ENCODE results near the gene MYO1D.
"Not testable (repeated sequence)": the region's sequence is repeated elsewhere in the genome, so short reads cannot be mapped to it uniquely, and the experiment has no call there.

GRCh38 chr17:32524553-32524880, 352.4 kb downstream of the MYO1D start:
- not testable (repeated sequence) for TF ChIP-seq CTCF (IDR thresholded peaks at IDR 0.05; ENCODE audit: low read depth, low read length, missing input control); ATF3 (IDR thresholded peaks at IDR 0.05)
- TF ChIP-seq, protein P1, sequence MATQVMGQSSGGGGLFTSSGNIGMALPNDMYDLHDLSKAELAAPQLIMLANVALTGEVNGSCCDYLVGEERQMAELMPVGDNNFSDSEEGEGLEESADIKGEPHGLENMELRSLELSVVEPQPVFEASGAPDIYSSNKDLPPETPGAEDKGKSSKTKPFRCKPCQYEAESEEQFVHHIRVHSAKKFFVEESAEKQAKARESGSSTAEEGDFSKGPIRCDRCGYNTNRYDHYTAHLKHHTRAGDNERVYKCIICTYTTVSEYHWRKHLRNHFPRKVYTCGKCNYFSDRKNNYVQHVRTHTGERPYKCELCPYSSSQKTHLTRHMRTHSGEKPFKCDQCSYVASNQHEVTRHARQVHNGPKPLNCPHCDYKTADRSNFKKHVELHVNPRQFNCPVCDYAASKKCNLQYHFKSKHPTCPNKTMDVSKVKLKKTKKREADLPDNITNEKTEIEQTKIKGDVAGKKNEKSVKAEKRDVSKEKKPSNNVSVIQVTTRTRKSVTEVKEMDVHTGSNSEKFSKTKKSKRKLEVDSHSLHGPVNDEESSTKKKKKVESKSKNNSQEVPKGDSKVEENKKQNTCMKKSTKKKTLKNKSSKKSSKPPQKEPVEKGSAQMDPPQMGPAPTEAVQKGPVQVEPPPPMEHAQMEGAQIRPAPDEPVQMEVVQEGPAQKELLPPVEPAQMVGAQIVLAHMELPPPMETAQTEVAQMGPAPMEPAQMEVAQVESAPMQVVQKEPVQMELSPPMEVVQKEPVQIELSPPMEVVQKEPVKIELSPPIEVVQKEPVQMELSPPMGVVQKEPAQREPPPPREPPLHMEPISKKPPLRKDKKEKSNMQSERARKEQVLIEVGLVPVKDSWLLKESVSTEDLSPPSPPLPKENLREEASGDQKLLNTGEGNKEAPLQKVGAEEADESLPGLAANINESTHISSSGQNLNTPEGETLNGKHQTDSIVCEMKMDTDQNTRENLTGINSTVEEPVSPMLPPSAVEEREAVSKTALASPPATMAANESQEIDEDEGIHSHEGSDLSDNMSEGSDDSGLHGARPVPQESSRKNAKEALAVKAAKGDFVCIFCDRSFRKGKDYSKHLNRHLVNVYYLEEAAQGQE (IDR thresholded peaks at IDR 0.05) = not testable (repeated sequence)

Measured in liver (tissue), 3 donors.